ENCODE measurements around the gene CRYBG1. TPM values are rescaled to one million over a fixed set of nuclear protein-coding genes. Genes with fewer than 3 reads are reported as not detected.

CRYBG1 gene
- total RNA-seq, 1 donor: 11.9 TPM

- no peak overlapping the region for H3K4me3 ChIP-seq (ENCODE audit: insufficient read depth, low read length)
- no peak overlapping the region for H2AFZ ChIP-seq (ENCODE audit: low read length)
- no peaks in the 10 kb centered on the region for H3K27me3 ChIP-seq (ENCODE audit: insufficient read depth, low read length)
- H3K9me3 ChIP-seq (ENCODE audit: low read depth, low read length): no peaks in the 10 kb centered on the region
- H4K20me1 ChIP-seq (ENCODE audit: insufficient read depth, low read length): no peaks in the 10 kb centered on the region
- no peak overlapping the region for H3K27ac ChIP-seq (ENCODE audit: low read depth, low read length)
- TF ChIP-seq CTCF (IDR thresholded peaks at IDR 0.05; ENCODE audit: extremely low read depth, low read depth, low read length): no peak
- no peak for DNase-seq (ENCODE audit: insufficient read length, low spot score, missing footprints)
- no peak overlapping the region for H3K4me2 ChIP-seq (ENCODE audit: insufficient read depth, low read length)
- no peaks in the 10 kb centered on the region for H3K36me3 ChIP-seq (ENCODE audit: insufficient read depth, low read length)
- no peaks in the 10 kb centered on the region for H3K79me2 ChIP-seq (ENCODE audit: insufficient read depth, low read length)
- peaks cover 21% of the 10 kb centered on the region for H3K4me1 ChIP-seq (ENCODE audit: insufficient read depth, low read length)
Measured at GRCh38 chr6:106470811-106471210, 110.3 kb downstream of the CRYBG1 start.

GRCh38 chr6:106473812-106474211 is 113.3 kb downstream of the CRYBG1 start:
- peak overlapping the region; percentile 64 for H3K4me2 ChIP-seq (ENCODE audit: insufficient read depth, low read length)
- peak overlapping the region; percentile 40 for H3K27ac ChIP-seq (ENCODE audit: low read depth, low read length)
- H3K27me3 ChIP-seq (ENCODE audit: insufficient read depth, low read length): no peaks in the 10 kb centered on the region
- peak; percentile 85 for DNase-seq (ENCODE audit: insufficient read length, low spot score, missing footprints)
- H3K4me1 ChIP-seq (ENCODE audit: insufficient read depth, low read length): peaks cover 30% of the 10 kb centered on the region
- H4K20me1 ChIP-seq (ENCODE audit: insufficient read depth, low read length): no peaks in the 10 kb centered on the region
- no peaks in the 10 kb centered on the region for H3K36me3 ChIP-seq (ENCODE audit: insufficient read depth, low read length)
- TF ChIP-seq CTCF (IDR thresholded peaks at IDR 0.05; ENCODE audit: extremely low read depth, low read depth, low read length): no peak
- no peaks in the 10 kb centered on the region for H3K79me2 ChIP-seq (ENCODE audit: insufficient read depth, low read length)
- no peaks in the 10 kb centered on the region for H3K9me3 ChIP-seq (ENCODE audit: low read depth, low read length)
- H2AFZ ChIP-seq (ENCODE audit: low read length): no peak overlapping the region
- H3K4me3 ChIP-seq (ENCODE audit: insufficient read depth, low read length): peak overlapping the region; percentile 16

- TF ChIP-seq CTCF (IDR thresholded peaks at IDR 0.05; ENCODE audit: extremely low read depth, low read depth, low read length): no peak
- Histone ChIP-seq H3K4me1 (ENCODE audit: insufficient read depth, low read length) (peaks cover 30% of the 10 kb centered on the region), H3K36me3 (ENCODE audit: insufficient read depth, low read length) (no peaks in the 10 kb centered on the region), H2AFZ (ENCODE audit: low read length) (peak overlapping the region; percentile 26), H3K9me3 (ENCODE audit: low read depth, low read length) (no peaks in the 10 kb centered on the region), H3K27me3 (ENCODE audit: insufficient read depth, low read length) (no peaks in the 10 kb centered on the region), H3K4me3 (ENCODE audit: insufficient read depth, low read length) (no peak overlapping the region), H4K20me1 (ENCODE audit: insufficient read depth, low read length) (no peaks in the 10 kb centered on the region), H3K79me2 (ENCODE audit: insufficient read depth, low read length) (no peaks in the 10 kb centered on the region), H3K27ac (ENCODE audit: low read depth, low read length) (peak overlapping the region; percentile 40), H3K4me2 (ENCODE audit: insufficient read depth, low read length) (peak overlapping the region; percentile 64)
- DNase-seq (ENCODE audit: insufficient read length, low spot score, missing footprints): peak; percentile 36
Measured at GRCh38 chr6:106474466-106474865, 113.9 kb downstream of the CRYBG1 start.

GRCh38 chr6:106475284-106475683 is 114.8 kb downstream of the CRYBG1 start:
- Histone ChIP-seq H3K27ac (ENCODE audit: low read depth, low read length) (no peak overlapping the region), H2AFZ (ENCODE audit: low read length) (no peak overlapping the region), H3K4me3 (ENCODE audit: insufficient read depth, low read length) (no peak overlapping the region), H3K4me1 (ENCODE audit: insufficient read depth, low read length) (peaks cover 30% of the 10 kb centered on the region), H3K9me3 (ENCODE audit: low read depth, low read length) (no peaks in the 10 kb centered on the region), H3K36me3 (ENCODE audit: insufficient read depth, low read length) (no peaks in the 10 kb centered on the region), H4K20me1 (ENCODE audit: insufficient read depth, low read length) (no peaks in the 10 kb centered on the region), H3K27me3 (ENCODE audit: insufficient read depth, low read length) (no peaks in the 10 kb centered on the region), H3K79me2 (ENCODE audit: insufficient read depth, low read length) (no peaks in the 10 kb centered on the region), H3K4me2 (ENCODE audit: insufficient read depth, low read length) (no peak overlapping the region)
- no peak for DNase-seq (ENCODE audit: insufficient read length, low spot score, missing footprints)
- TF ChIP-seq CTCF (IDR thresholded peaks at IDR 0.05; ENCODE audit: extremely low read depth, low read depth, low read length): no peak
